LNCaP clone FGC (cell line): ENCODE measurements around the gene GPR150.
"Not testable (repeated sequence)": the region's sequence is repeated elsewhere in the genome, so short reads cannot be mapped to it uniquely, and the experiment has no call there.

ENCODE experiments used
- DNase-seq: peaks from one replicate; pipeline ENCODE4 v3.0.0-alpha.2; 2011; ENCODE audit warnings: low read depth
- H3K4me3 ChIP-seq: 2 replicates; pipeline ENCODE4 v1.5.1; 2011; ENCODE audit warnings: mild to moderate bottlenecking, low read depth, low read length, control low read depth
- TF ChIP-seq, protein P1 (sequence below): IDR thresholded peaks from 2 replicates; pipeline ENCODE4 v1.5.1; 2012; ENCODE audit warnings: mild to moderate bottlenecking; ENCODE audit not compliant: control insufficient read depth, insufficient read depth; ENCODE audit errors: extremely low read depth

The GPR150 gene

DNA sequence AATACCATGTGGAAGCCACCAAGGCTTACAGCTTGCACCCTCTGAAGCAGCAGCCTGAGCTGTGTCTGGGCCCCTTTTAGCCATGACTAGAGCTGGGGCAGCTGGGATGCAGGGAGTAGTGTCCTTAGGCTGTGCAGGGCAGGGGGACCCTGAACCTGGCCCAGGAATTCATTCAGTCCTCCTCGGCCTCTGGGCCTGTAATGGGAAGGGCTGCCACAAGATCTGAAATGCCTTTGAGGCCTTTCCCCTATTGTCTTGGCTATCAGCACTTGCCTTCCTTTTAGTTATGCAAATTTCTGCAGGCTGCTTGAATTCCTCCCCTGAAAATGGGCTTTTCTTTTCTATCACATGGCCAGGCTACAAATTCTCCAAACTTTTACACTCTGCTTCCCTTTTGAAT lies 9.0 kb downstream of the GPR150 start:
- H3K4me3 ChIP-seq, result no peak overlapping the region
- no peak for DNase-seq
- TF ChIP-seq, protein P1, sequence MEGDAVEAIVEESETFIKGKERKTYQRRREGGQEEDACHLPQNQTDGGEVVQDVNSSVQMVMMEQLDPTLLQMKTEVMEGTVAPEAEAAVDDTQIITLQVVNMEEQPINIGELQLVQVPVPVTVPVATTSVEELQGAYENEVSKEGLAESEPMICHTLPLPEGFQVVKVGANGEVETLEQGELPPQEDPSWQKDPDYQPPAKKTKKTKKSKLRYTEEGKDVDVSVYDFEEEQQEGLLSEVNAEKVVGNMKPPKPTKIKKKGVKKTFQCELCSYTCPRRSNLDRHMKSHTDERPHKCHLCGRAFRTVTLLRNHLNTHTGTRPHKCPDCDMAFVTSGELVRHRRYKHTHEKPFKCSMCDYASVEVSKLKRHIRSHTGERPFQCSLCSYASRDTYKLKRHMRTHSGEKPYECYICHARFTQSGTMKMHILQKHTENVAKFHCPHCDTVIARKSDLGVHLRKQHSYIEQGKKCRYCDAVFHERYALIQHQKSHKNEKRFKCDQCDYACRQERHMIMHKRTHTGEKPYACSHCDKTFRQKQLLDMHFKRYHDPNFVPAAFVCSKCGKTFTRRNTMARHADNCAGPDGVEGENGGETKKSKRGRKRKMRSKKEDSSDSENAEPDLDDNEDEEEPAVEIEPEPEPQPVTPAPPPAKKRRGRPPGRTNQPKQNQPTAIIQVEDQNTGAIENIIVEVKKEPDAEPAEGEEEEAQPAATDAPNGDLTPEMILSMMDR, result no peak

DNA sequence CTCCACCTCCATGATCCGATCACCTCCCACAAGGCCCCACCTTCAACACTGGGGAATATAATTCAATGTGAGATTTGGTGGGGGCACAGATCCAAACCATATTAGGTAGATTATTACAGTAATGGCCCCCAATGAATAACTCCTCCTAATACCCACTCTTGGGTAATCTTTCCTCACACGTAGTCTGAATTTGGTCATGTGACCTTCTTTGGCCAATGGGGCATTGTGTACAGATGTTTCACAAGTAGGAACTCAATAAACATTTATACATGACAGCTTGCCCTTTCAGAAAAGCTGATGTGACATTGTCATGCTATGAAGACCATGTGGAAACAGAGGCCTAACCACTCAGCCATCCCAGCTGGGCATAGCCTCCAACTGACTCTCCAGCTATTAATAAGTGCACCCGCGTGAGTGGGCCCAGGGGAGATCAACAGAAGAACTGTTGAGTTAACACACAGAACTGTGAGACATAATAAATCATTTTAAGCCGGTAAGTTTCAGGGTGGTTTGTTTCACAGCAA lies 10.6 kb downstream of the GPR150 start:
- TF ChIP-seq, protein P1, result no peak
- DNase-seq, result no peak
- no peak overlapping the region for H3K4me3 ChIP-seq

DNA sequence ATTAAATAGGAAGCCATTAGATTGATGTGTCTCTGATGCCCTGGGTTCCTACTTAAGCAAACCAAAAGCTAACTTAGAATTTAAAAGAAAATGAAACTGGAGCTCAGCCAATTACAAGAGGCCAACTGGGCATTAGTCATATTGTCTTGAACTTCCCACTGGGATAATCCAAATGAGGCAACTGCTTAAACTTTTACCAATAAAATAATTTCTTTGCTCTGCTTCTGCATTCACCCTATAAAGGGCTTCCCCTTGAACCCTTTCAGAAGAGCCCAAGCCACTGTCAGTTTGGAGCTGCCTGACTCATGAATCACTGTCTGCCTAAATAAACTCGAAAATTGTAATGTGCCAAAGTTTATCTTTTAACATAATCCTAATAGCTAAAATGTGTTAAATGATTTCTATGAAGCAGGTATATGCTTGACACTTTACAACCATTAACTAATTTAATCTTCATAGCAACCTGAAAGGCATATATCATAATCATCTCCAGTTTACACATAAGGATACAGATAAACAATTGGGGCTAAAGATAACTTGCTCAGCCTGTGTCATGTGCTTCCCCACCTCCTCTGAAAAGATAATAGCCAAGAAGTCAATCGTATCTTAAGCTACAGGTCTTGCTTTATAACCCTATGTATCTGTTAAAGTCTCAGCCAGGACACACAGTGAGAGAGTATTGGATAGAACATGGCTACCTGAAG lies 11.5 kb downstream of the GPR150 start:
- no peak for DNase-seq

DNA sequence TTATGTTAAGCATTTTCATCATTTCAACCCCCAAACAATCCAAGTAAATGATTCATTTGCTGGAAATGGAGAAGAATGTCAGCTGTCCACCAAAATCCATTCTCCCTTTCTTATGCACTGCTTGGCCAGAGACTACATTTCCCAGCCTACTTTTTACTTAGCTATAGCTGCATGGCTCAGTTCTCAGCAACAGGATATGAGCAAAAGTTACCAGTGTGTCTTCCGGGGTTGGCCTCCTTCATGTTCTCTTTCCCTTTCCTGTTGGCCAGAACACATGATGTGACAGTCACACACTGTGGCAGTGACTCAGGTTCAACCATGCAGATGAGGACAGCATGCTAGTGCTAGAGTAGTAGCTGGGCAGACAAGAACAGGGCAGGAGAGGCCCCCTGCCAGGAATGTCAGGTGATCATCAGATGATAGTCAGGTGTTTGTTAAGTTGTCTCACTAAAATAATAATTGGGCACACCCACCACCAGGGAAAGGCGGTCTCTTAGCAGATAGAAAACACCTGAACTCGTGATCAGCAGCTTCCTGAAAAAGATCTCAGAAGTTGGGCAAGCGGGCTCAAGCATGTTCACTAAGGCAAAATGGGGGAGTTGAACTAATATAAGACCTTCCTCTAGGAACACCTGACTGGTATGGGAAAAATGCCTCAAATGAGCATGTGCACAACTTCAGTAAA lies 12.2 kb downstream of the GPR150 start:
- no peak overlapping the region for H3K4me3 ChIP-seq
- TF ChIP-seq, protein P1, result no peak
- no peak for DNase-seq

More for the DNA sequence above, 11.5 kb downstream of the GPR150 start:
- TF ChIP-seq, protein P1, result no peak
- no peak overlapping the region for H3K4me3 ChIP-seq

DNA sequence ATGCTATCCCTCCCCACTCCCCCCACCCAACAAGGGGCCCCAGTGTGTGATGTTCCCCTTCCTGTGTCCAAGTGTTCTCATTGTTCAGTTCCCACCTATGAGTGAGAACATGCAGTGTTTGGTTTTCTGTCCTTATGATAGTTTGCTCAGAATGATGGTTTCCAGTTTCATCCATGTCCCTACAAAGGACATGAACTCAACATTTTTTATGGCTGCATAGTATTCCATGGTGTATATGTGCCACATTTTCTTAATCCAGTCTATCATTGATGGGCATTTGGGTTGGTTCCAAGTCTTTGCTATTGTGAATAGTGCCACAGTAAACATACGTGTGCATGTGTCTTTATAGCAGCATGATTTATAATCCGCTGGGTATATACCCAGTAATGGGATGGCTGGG lies 13.1 kb downstream of the GPR150 start:
- H3K4me3 ChIP-seq, DNase-seq: not testable (repeated sequence)

DNA sequence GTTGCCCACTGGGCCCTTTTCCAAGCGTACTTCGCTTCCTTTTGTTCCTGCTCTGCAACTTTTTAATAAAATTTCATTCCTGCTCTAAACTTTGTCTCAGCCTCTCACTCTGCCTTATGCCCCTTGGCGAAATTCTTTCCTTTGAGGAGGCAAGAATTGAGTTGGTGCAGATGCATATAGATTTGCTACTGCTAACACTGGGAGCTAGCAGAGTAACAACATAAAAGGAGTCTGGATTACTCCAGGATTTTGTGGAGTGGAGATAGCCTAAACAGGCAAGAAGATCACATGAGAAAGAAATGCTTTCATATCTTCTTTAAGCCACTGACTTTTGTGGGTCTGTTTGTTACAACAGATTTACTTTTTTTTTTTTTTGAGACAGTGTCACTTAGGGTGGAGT lies 13.8 kb downstream of the GPR150 start:
- no peak for DNase-seq
- TF ChIP-seq, protein P1, result no peak

DNA sequence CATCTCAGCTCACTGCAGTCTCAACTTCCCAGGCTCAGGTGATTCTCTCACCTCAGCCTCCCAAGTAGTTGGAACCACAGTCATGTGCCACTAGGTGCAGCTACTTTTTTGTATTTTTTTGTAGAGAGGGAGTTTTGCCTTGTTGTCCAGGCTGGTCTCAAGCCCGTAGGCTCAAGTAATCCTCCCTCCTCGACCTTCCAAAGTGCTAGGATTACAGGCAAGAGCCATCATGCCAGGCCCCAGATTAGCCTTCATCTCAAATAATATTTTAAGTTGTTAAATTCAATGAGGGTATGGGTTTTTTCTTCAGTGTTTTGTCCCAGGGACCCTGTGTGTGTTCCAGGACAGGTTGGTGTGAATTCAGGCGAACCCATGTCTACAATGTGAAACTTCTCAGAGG lies 14.2 kb downstream of the GPR150 start:
- TF ChIP-seq, protein P1, result no peak
- H3K4me3 ChIP-seq, result no peak overlapping the region
- DNase-seq, result no peak

More for the DNA sequence above, 13.8 kb downstream of the GPR150 start:
- no peak overlapping the region for H3K4me3 ChIP-seq
